ENCODE data around the gene YWHAQ.

The YWHAQ gene

GRCh38 chr2:9630736-9631552 lies at the start of gene YWHAQ:
Gene YWHAQ (minus strand): TSS chr2:9630997. CDS start chr2:9630452, 545 bp downstream.
- DNase-seq: peak; percentile 98

GRCh38 chr2:9680082-9680481 lies 49.3 kb upstream of the YWHAQ start:
- no peak for DNase-seq

GRCh38 chr2:9679218-9679617 lies 48.4 kb upstream of the YWHAQ start:
- no peak for DNase-seq

GRCh38 chr2:9678544-9678943 lies 47.7 kb upstream of the YWHAQ start:
- DNase-seq: no peak

- no peak for DNase-seq
Observed at GRCh38 chr2:9675415-9676351, 44.9 kb upstream of the YWHAQ start.

GRCh38 chr2:9674891-9675414 lies 44.2 kb upstream of the YWHAQ start:
- DNase-seq: no peak

- no peak for DNase-seq
Observed at GRCh38 chr2:9673914-9674481, 43.2 kb upstream of the YWHAQ start.

- DNase-seq: peak; percentile 60
Observed at GRCh38 chr2:9668687-9669345, 38.0 kb upstream of the YWHAQ start.

GRCh38 chr2:9667826-9668225 lies 37.0 kb upstream of the YWHAQ start:
- no peak for DNase-seq

- DNase-seq: no peak
Observed at GRCh38 chr2:9666306-9666705, 35.5 kb upstream of the YWHAQ start.

GRCh38 chr2:9665898-9666297 lies 35.1 kb upstream of the YWHAQ start:
- DNase-seq: no peak

GRCh38 chr2:9664365-9664764 lies 33.6 kb upstream of the YWHAQ start:
- DNase-seq: no peak

- no peak for DNase-seq
Observed at GRCh38 chr2:9663008-9663879, 32.4 kb upstream of the YWHAQ start.

- DNase-seq: no peak
Observed at GRCh38 chr2:9661261-9661660, 30.5 kb upstream of the YWHAQ start.

GRCh38 chr2:9660781-9661180 lies 30.0 kb upstream of the YWHAQ start:
- DNase-seq: no peak

- no peak for DNase-seq
Observed at GRCh38 chr2:9660154-9660553, 29.4 kb upstream of the YWHAQ start.

GRCh38 chr2:9658972-9659371 lies 28.2 kb upstream of the YWHAQ start:
- no peak for DNase-seq

GRCh38 chr2:9657731-9658130 lies 26.9 kb upstream of the YWHAQ start:
- DNase-seq: no peak

- no peak for DNase-seq
Observed at GRCh38 chr2:9657083-9657482, 26.3 kb upstream of the YWHAQ start.

GRCh38 chr2:9656270-9656766 lies 25.5 kb upstream of the YWHAQ start:
- no peak for DNase-seq
